MCF 10A (cell line): ENCODE data around the gene KRTAP10-6. TPM values are rescaled to one million over a fixed set of nuclear protein-coding genes. Genes with fewer than 3 reads are reported as not detected.

Experiments
- BruUV-seq: library from RNA; stranded (reverse); fragments of 400-500 nt; replicated peaks from 2 replicates; lab custom pipeline; 2021; lab: Mats Ljungman, UMichigan
- CTCF ChIA-PET: fragments of 300-600 bp; sonication (Branson Sonifier 250); formaldehyde crosslinking; extraction: SDS; loops from one replicate; lab custom pipeline; 2021; ENCODE audit warnings: antibody characterized with exemption, inconsistent platforms; lab: Yijun Ruan, JAX
- POLR2A ChIA-PET: fragments of 300-600, 350-650 bp; sonication (Branson Sonifier 250); formaldehyde crosslinking; extraction: SDS; loops from one replicate; lab custom pipeline; 2020; ENCODE audit warnings: antibody characterized with exemption, inconsistent platforms; lab: Yijun Ruan, JAX
- DNase-seq: peaks from one replicate; pipeline ENCODE4 v3.0.0-alpha.2; 2018; ENCODE audit not compliant: unreplicated experiment
- H3K27ac Mint-ChIP-seq: one replicate; pipeline ENCODE4 v1.8.0; 2022; ENCODE audit warnings: mild to moderate bottlenecking, low read depth, mixed read lengths; ENCODE audit not compliant: unreplicated experiment
- H3K27me3 Mint-ChIP-seq: one replicate; pipeline ENCODE4 v1.8.0; 2022; ENCODE audit warnings: mixed read lengths; ENCODE audit not compliant: insufficient read depth, unreplicated experiment
- H3K36me3 Mint-ChIP-seq: one replicate; pipeline ENCODE4 v1.8.0; 2022; ENCODE audit warnings: mild to moderate bottlenecking, moderate library complexity, mixed read lengths; ENCODE audit not compliant: insufficient read depth, unreplicated experiment
- H3K4me1 Mint-ChIP-seq: one replicate; pipeline ENCODE4 v1.8.0; 2022; ENCODE audit warnings: mixed read lengths; ENCODE audit not compliant: insufficient read depth, unreplicated experiment
- H3K4me3 Mint-ChIP-seq: one replicate; pipeline ENCODE4 v1.8.0; 2022; ENCODE audit warnings: mild to moderate bottlenecking, moderate library complexity, mixed read lengths; ENCODE audit not compliant: unreplicated experiment
- H3K9me3 Mint-ChIP-seq: one replicate; pipeline ENCODE4 v1.8.0; 2022; ENCODE audit warnings: mixed read lengths; ENCODE audit not compliant: unreplicated experiment
- intact Hi-C: fragments of 100-400 bp; cut with micrococcal nuclease; formaldehyde crosslinking; loops from 2 replicates; pipeline ENCODE4 v1.14.1; 2022
- total RNA-seq: library from RNA; stranded (reverse); gene quantifications from 2 replicates; pipeline ENCODE4 v1.2.3, GENCODE V29; 2022
- TF ChIP-seq, protein P1 (sequence below): fragments of 200-600 bp; IDR thresholded peaks from one replicate; pipeline ENCODE4 v1.8.0; 2022; ENCODE audit warnings: antibody characterized with exemption, mild to moderate bottlenecking; ENCODE audit not compliant: unreplicated experiment

The KRTAP10-6 gene
- total RNA-seq, 1 experiment from 2014 or later: not detected

DNA sequence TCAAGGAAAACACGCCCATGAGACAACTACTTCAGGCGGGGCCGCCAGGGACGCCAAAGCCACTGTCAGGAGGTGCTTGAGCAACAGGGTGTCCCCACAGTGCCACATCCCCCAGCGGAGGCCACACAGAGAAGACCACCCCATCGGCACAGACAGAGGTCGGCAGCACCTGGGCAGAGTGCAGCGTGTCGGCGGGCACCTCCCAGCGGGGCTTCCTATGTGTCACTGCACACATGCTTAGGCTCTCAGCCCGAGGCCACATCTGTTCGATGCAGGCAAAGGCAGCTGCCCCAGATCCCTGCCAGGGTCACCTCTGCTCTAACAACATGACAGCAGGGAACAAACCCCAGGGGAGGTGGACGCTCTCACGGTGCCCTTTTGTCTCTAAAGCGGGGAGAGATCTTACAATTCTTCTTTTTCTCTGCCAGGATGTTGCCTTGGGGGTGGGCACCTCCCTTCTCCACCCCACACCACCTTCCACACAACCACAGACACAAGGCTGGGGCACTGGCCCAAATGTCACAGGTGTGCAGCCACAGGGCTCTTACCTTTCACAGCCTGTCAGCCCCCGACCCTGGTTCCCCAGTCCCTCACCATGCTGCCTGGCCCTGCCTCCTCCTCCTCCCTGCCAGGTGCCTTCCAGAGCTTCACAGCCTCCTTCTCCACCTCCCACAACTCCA is 23.7 kb upstream of the KRTAP10-6 start:
- CTCF ChIA-PET: no interaction called here
- Mint-ChIP-seq H3K27me3 (peaks cover 73% of the 10 kb centered on the region), H3K4me3 (no peak overlapping the region), H3K9me3 (peaks cover 31% of the 10 kb centered on the region), H3K4me1 (peaks cover 8% of the 10 kb centered on the region), H3K36me3 (no peaks in the 10 kb centered on the region), H3K27ac (no peak overlapping the region)
- DNase-seq: no peak
- TF ChIP-seq, protein P1, sequence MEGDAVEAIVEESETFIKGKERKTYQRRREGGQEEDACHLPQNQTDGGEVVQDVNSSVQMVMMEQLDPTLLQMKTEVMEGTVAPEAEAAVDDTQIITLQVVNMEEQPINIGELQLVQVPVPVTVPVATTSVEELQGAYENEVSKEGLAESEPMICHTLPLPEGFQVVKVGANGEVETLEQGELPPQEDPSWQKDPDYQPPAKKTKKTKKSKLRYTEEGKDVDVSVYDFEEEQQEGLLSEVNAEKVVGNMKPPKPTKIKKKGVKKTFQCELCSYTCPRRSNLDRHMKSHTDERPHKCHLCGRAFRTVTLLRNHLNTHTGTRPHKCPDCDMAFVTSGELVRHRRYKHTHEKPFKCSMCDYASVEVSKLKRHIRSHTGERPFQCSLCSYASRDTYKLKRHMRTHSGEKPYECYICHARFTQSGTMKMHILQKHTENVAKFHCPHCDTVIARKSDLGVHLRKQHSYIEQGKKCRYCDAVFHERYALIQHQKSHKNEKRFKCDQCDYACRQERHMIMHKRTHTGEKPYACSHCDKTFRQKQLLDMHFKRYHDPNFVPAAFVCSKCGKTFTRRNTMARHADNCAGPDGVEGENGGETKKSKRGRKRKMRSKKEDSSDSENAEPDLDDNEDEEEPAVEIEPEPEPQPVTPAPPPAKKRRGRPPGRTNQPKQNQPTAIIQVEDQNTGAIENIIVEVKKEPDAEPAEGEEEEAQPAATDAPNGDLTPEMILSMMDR: no peak
- POLR2A ChIA-PET: interaction anchor here (0.7 kb wide), 1 partner anchor 9 kb away, joined by 3 read pairs; no protein-coding TSS in a partner anchor
- no TSS peak for BruUV-seq
- intact Hi-C loops: no loop called here

DNA sequence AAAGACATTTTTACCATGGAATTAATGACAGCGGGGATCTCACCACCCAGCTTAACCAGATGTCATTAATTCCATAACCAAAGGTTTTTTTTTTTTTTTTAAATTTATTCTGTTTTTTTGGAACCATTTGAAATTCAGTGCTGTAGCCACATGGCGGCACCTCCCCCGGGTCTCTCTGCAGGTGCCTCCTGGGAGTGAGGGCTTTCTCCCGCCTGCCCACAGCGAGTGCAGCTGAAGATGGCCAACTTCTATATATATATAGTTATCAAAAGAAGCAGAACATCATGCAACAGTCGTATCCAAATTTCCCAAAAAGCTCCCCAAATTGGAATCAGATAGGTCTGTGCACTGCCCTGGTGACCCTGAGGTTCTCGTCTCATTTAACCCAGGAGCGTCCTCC is 23.2 kb upstream of the KRTAP10-6 start:
- no TSS peak for BruUV-seq
- ChIA-PET POLR2A (no interaction called here), CTCF (no interaction called here)
- Mint-ChIP-seq H3K27me3 (peaks cover 73% of the 10 kb centered on the region), H3K27ac (no peak overlapping the region), H3K36me3 (no peaks in the 10 kb centered on the region), H3K4me3 (no peak overlapping the region), H3K4me1 (peaks cover 8% of the 10 kb centered on the region), H3K9me3 (peaks cover 26% of the 10 kb centered on the region)
- intact Hi-C loops: no loop called here
- TF ChIP-seq, protein P1: no peak
- no peak for DNase-seq

DNA sequence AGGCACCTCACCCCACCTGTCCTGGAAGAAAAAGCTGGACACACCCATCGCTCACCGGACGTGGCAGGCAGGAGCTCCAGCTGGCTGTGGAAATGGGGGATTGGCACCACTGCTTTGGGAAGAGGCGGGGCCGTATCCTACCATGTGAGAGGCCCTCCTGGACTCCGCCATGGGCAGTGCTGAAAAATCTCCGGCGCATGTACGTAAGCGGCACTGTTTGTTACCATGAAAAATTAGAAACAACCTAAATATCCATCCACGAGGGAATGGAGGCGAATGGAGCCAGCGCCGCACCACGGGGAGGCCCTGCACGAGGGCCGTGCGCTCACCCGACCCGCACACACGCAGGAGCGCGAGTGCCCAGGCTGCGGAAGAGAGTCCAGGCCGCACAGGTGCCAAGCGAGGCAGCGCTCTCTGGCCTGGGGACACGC is 22.7 kb upstream of the KRTAP10-6 start:
- no peak overlapping the region for H3K27ac Mint-ChIP-seq
- intact Hi-C loops: no loop called here
- POLR2A ChIA-PET: no interaction called here
- no peak overlapping the region for H3K4me3 Mint-ChIP-seq
- no TSS peak for BruUV-seq
- CTCF ChIA-PET: no interaction called here
- H3K9me3 Mint-ChIP-seq: peaks cover 23% of the 10 kb centered on the region
- no peaks in the 10 kb centered on the region for H3K36me3 Mint-ChIP-seq
- H3K4me1 Mint-ChIP-seq: peaks cover 8% of the 10 kb centered on the region
- no peak for DNase-seq
- H3K27me3 Mint-ChIP-seq: peaks cover 71% of the 10 kb centered on the region
- TF ChIP-seq, protein P1: no peak

DNA sequence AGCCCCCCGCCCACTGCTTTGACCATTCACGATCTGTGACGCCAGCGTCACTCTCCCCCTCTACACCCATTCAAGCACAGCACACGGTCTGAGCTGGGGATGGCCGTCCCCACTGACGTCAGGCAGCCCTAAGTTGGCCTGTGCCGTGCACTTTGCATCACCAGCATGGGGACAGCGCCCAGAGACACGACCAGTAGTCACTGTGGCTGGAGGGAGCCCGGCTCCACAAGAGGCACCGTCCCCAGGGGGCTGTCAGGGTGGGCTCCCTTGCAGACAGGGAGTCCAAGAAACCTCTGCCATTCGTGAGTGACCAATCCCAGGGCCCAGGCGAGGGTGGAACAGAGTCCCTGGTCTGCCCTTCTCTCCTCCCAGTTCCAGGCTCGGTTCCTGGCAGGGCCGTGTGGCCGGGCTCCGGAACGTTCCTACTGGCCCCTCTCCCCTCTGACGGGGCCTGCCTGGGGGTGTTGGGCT is 21.9 kb upstream of the KRTAP10-6 start:
- Mint-ChIP-seq H3K9me3 (peaks cover 23% of the 10 kb centered on the region), H3K27ac (no peak overlapping the region), H3K36me3 (no peaks in the 10 kb centered on the region), H3K4me1 (peaks cover 8% of the 10 kb centered on the region), H3K4me3 (no peak overlapping the region), H3K27me3 (peaks cover 69% of the 10 kb centered on the region)
- CTCF ChIA-PET: no interaction called here
- DNase-seq: no peak
- TF ChIP-seq, protein P1: no peak
- POLR2A ChIA-PET: no interaction called here
- intact Hi-C loops: no loop called here
- BruUV-seq: no TSS peak
